Suppressor macrophage (primary cell): ENCODE data around the gene HOXA9.

Experiments
- DNase-seq, 4 experiments: peaks; one replicate each; pipeline ENCODE4 v3.0.0-alpha.2; 2020 to 2022

Gene HOXA9

DNA sequence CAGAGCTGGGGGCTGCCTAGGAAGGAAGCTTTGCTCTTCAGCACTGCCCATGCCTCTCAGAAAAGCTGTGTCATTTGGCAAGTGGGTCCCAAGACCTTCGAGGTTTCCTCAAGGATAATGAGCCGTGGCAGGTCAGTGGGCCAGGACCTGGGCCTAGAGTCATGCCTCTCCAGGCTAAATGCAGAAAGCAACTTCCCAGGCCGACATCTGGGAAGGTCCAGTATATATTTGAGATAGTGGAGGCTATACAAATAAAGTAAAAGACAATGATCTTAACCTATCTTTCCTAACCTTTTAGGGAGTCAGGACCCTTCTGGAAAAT is 11.1 kb upstream of the HOXA9 start:
- DNase-seq = no peak

- DNase-seq = no peak
These were observed 10.5 kb upstream of the HOXA9 start for GRCh38 chr7:27175626-27176523.

DNA sequence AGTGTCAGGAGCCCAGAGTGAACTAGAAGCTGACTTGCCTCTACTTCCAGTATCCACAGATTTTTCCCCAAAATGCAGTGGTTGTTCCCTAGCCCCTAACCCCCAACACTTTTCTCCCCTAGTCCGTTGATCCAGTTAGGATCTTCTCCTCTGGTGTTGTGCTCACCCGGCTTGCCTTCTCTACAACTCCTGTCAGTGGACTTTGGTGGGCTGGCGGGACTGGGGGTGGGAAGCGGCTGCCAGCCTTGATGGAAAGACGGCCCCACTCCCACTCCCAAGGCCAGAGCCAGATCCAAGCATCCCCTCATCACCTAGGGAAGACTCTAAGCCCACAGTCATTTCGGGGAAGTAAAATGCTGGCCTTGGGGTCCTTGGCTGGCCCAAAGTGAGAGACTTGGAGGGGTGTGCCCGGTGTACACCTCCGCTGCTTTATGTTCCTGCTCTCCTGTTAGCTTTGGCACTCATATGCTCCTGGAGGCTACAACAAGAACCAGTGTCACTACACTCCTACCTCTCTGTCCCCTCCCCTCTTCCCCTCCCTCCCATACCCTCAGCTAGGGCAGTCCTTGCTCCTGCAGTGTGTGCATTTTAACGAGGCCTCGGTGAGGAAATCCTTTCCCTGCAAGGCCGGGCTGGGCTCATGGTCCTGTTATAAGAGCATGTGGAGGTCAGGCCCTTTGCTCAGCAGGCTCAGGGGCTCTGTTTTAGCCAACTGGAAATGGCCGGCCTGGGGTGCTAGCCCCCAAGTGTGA is 9.7 kb upstream of the HOXA9 start:
- DNase-seq = no peak

DNA sequence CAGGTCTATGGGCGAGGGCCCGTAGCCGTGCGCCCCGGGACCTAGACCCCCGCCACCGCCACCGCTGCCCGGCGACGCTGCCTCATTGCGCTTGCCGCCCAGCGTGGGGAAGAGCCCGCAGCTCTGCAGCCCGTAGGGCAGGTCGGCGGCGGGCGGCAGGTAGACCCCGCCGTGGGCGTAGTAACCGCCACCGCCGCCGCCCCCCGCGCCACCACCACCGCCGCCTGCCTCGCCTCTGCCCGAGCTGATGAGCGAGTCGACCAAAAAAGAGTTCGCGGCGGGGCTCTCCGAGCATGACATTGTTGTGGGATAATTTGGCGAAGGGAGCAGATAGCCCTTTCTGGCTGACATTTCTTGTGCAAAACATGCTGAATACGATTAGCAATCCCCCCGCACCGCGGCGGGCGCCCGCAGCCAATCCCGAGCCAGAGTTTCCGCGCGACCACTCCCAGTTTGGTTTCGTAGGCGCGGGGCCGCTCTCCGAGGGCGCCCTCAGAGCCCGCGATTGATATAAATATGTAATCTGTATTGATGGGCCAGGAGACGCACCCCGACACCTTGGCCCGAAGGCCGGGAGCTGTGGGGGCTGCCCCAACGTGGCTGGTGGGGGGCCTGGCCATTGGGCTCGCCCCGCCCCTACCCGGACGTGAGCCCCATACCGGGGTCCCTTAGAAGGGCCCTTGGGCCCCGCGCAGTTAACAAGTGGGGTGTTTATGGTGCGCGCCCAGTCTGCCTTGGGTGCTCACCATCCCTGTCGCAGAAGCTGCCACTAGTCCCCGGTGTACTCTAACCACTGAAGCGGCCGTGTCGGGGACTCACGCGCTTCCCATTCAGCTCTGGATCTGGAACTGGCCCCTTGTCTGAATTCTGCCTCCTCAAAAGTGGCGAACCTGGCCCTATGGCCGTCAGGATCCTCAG is 8.9 kb upstream of the HOXA9 start, which contains the start of gene HOXA10:
Gene HOXA10 (minus strand): TSS at position 365 of the 918 bp plus-strand sequence. CDS start 14 bp downstream, at position 351.
- DNase-seq = peak in 1 of 4 experiments; percentile 6

DNA sequence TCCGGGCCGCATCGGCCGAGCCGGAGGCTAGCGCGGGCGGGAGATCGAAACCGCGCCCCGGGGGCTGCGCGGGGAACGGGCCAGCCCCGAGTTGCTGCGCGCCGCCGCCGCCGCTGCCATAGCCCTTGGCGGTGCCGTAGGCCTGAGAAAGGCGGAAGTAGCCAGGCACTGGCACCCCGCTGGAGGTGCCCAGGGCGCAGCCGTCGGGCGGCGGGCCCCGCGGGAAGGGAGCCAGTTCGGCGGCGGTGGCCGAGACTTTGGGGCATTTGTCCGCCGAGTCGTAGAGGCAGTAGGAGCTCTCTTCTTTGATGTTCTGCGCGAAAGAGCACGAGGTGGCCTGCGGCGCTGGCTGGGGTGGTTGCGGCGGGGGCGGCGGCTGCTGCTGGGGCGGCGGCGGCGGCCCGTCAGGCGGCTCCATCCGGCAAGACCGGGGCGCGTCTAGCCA is 8.2 kb upstream of the HOXA9 start:
- DNase-seq = peak; percentile 62 to 84 (median 74)

DNA sequence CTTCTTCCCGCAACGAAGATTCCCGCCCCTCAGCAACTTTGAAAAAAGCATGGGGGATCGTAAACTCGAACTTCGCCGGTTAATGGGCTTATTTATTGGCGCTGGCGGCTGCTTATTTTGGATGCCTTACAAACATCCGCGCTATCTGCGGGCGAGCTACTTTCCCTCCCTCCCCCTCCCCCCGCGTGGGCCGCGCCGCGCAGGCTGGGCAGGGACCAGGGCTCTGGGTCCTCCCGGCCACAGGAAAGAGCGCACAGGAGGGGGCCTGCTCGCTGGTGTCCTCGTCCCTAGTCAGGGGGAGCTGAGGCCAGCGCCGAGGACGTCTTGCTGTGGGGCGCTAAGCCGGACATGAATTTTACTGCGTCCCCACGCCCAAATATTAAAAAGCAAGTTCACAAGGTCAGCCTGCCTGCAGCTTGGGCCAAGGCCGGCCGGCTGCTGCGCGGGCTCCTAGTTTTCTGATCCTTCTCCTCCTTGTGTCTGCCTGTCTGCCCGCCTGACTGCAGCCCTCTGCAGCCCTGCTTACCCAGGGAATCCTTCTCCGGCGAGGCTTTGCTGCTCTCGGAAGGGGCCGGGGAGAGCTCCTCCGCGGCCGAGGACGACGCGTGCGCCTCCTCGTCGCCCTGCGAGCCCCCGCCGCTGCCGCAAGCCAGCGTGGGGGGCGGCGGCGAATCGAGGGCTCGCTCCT is 7.6 kb upstream of the HOXA9 start:
- DNase-seq = peak in 1 of 4 experiments; percentile 44

GRCh38 chr7:27172315-27172774 is 7.0 kb upstream of the HOXA9 start:
- peak in 1 of 4 experiments; percentile 5 for DNase-seq

DNA sequence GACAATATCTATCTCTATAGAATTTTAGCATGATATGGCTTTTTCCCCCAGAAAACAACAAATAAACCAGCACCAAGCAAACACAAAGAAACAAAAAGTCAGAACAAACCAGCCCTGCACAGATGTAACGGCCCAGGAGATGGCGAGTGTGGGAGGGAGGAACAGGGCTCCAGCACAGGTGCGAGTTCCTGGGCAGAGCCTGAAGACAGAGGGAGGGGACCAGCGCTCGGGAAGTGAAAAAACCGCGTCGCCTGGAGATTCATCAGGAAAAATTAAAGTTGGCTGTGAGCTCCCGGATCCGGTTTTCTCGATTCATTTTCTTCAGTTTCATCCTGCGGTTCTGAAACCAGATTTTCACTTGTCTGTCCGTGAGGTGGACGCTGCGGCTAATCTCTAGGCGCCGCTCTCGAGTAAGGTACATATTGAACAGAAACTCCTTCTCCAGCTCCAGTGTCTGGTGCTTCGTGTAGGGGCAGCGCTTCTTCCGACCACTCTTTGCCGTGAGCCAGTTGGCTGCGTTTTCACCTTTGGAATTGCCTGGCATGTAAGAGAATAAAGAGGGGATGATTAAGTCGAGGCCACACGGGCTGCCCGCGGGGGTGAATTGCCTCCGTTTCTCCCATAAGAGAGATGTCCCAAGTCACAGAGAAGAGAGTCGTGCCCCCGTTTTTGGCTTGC is 6.4 kb upstream of the HOXA9 start:
- peak in 1 of 4 experiments; percentile 36 for DNase-seq

GRCh38 chr7:27171325-27171636 is 5.9 kb upstream of the HOXA9 start:
- peak in 1 of 4 experiments; percentile 10 for DNase-seq

DNA sequence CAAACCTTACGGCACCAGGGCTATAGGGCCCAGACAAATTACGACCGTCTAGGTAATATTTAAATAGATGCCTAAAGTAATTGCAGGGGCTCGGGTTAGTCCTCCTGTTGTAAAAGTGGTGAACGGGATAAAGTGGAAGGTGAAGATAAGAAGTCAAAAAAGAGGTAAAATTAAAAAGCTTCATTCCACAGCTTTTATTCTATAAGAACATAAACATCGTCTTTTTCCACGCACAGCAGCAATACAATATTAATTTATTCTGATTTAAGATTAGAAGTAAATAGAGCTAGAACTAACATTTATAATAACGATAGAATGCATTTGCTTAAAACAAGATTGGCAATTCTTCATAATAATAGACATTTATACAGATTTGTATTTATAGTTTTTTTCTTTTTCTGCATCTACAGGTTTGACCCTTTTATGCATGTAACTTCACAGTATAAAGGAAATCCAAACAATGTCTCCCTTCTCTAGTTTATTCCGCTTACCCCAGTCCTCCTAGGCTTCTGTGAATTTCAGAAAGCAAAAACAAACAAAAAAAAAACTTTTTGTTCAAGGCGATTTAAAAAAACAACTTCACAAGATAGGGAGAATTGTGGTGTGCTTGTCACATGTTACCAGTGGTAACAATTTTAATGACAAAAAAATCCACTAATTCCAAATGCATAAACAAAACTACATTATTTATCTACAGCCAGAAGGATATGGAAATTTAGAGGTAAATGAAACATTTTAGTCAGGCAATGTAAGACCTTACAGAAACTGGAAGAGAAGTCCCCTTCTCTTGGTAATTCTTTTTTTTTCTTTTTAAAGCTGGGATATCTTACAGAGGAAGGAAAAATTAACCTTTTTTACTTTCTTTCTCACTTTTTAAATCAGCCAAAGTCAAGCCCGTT is 5.3 kb upstream of the HOXA9 start:
- no peak for DNase-seq

GRCh38 chr7:27169658-27170425 is 4.5 kb upstream of the HOXA9 start:
- peak in 2 of 4 experiments; percentile 33 to 45 for DNase-seq

GRCh38 chr7:27168265-27168947 is 3.1 kb upstream of the HOXA9 start:
- peak in 2 of 4 experiments; percentile 51 for DNase-seq

DNA sequence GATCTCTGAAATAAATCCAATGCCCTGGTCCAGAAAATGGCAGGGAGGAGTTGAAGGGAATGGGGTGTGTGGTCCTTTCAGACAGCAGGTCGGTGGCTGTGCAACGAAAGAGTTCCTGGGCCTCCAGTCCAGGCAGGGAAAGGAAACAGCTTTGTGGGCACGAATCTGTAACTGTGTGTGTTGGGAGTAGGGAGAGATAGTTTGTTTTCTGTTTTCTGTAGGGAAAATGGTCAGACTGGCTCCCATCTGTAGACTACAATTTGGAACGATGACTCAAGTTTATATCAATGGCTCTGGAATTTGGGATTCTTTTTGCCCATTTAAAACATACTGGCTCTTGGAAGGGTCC is 2.6 kb upstream of the HOXA9 start:
- no peak for DNase-seq

GRCh38 chr7:27166531-27167505 is 1.5 kb upstream of the HOXA9 start:
- peak in 1 of 4 experiments; percentile 45 for DNase-seq

DNA sequence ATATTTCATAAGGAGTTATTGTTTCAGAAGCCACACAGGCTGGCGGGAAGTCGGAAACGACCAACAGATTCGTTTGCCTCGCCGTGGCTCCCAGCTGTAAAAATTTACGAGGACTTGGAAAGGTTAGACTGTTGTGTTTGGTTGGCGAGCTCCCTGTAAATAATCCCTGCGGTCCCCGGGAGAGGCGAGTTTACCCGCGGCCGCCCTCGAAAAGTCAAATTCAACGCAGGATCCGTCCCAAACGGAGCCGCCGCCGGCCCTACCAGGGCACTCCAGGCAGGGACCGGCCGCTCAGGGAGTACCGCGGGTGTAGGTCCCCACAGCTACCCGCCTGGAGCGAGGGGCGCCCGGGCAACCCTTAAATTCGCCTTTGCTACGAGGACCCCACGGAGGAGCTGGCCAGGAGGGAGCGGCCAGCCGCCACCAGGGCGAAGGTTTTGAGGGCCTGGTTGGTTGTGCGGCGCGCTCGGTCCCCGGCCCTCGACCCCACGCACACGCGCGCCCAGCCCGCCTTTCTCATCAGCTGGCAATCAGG is 726 bp upstream of the HOXA9 start:
- DNase-seq = peak in 1 of 4 experiments; percentile 32

GRCh38 chr7:27164367-27165088 is 809 bp downstream of the HOXA9 start:
- DNase-seq = peak in 2 of 4 experiments; percentile 58 to 59

GRCh38 chr7:27164045-27164366 is 1.3 kb downstream of the HOXA9 start:
- DNase-seq = no peak
